CD4-positive, alpha-beta T cell (primary cell): Measurements from ENCODE around the gene ENO1. TPM values are rescaled to one million over a fixed set of nuclear protein-coding genes. Genes with fewer than 3 reads are reported as not detected.

ENCODE experiments used
- ATAC-seq: fragments of 200-7000 bp; cut with Tn5 transposase; one replicate; pipeline ENCODE4 v1.10.0; 2022; ENCODE audit warnings: mild to moderate bottlenecking; ENCODE audit not compliant: poor library complexity
- CTCF ChIA-PET: fragments of 350-600 bp; sonication (Branson Sonifier 250); formaldehyde crosslinking; loops from one replicate; lab custom pipeline; 2021; ENCODE audit warnings: antibody characterized with exemption, inconsistent platforms; lab: Charles Lee
- POLR2A ChIA-PET: fragments of 350-600 bp; sonication (Branson Sonifier 250); formaldehyde crosslinking; loops from one replicate; lab custom pipeline; 2021; ENCODE audit warnings: antibody characterized with exemption, inconsistent platforms; lab: Charles Lee
- DNase-seq, 14 experiments: peaks; one replicate each; pipeline ENCODE4 v3.0.0-alpha.2; 2013 to 2020; ENCODE audit warnings: mixed read lengths in 2 of 14
- H3K27ac ChIP-seq, 2 donors: one replicate each; pipeline versions ENCODE4 v1.5.1 to v1.7.0; 2013; ENCODE audit warnings: low read length in 2 of 2, low read depth in 1 of 2, mild to moderate bottlenecking in 1 of 2
- H3K27me3 ChIP-seq, 2 experiments: 1 replicate in 1 of 2; 2 replicates in 1 of 2; pipeline versions ENCODE4 v1.6.1 to v1.7.0; 2013; ENCODE audit warnings: low read length in 2 of 2, control low read depth in 1 of 2, mild to moderate bottlenecking in 1 of 2, moderate library complexity in 1 of 2; ENCODE audit not compliant: insufficient read depth in 2 of 2, control insufficient read depth in 1 of 2
- H3K36me3 ChIP-seq: one replicate; pipeline ENCODE4 v1.6.1; 2013; ENCODE audit warnings: low read length, control low read depth; ENCODE audit not compliant: insufficient read depth
- H3K4me1 ChIP-seq: one replicate; pipeline ENCODE4 v1.6.1; 2013; ENCODE audit warnings: low read length, control low read depth; ENCODE audit not compliant: insufficient read depth
- H3K4me3 ChIP-seq: one replicate; pipeline ENCODE4 v1.5.1; 2013; ENCODE audit warnings: mild to moderate bottlenecking, low read length, moderate library complexity
- H3K9me3 ChIP-seq, 2 experiments: 1 replicate in 1 of 2; 2 replicates in 1 of 2; pipeline versions ENCODE4 v1.6.1 to v1.7.0; 2013; ENCODE audit warnings: low read length in 2 of 2, mild to moderate bottlenecking in 2 of 2, control low read depth in 1 of 2, moderate library complexity in 1 of 2; ENCODE audit not compliant: control insufficient read depth in 1 of 2, insufficient read depth in 1 of 2
- H3K27ac Mint-ChIP-seq: one replicate; pipeline ENCODE4 v1.8.0; 2020; ENCODE audit warnings: mixed read lengths
- H3K27me3 Mint-ChIP-seq: one replicate; pipeline ENCODE4 v1.8.0; 2021; ENCODE audit warnings: mixed read lengths
- H3K36me3 Mint-ChIP-seq: one replicate; pipeline ENCODE4 v1.8.0; 2021; ENCODE audit warnings: low read depth, mixed read lengths
- H3K4me1 Mint-ChIP-seq: one replicate; pipeline ENCODE4 v1.8.0; 2021; ENCODE audit warnings: low read depth, mixed read lengths
- H3K4me3 Mint-ChIP-seq: one replicate; pipeline ENCODE4 v1.8.0; 2020; ENCODE audit warnings: mild to moderate bottlenecking, mixed read lengths
- H3K9me3 Mint-ChIP-seq: one replicate; pipeline ENCODE4 v1.8.0; 2020; ENCODE audit warnings: mixed read lengths
- CTCF ChIP-seq: fragments of 200-600 bp; IDR thresholded peaks from one replicate; pipeline ENCODE4 v1.8.0; 2022; ENCODE audit warnings: antibody characterized with exemption, mild to moderate bottlenecking
- intact Hi-C, 2 experiments: fragments of 100-400 bp; cut with DNase I in 1 of 2; cut with micrococcal nuclease in 1 of 2; formaldehyde crosslinking; loops; one replicate each; pipeline versions ENCODE4 v1.15.1 to v1.9.0; 2023 to 2025; cut with DNase I, micrococcal nuclease
- total RNA-seq, 174 experiments: library from RNA in 2 of 174; stranded (reverse) in 2 of 174; gene quantifications; one replicate each; pipeline ENCODE4 v1.2.3 and lab custom pipeline; 2021 to 2026

ENO1 gene
- total RNA-seq, 2 experiments from 2014 or later: 120 to 129 TPM

- Histone ChIP-seq H3K36me3 (no peaks in the 10 kb centered on the region), H3K4me1 (no peaks in the 10 kb centered on the region), H3K27ac (no peak overlapping the region), H3K9me3 (no peaks in the 10 kb centered on the region), H3K4me3 (no peak overlapping the region), H3K27me3 (no peaks in the 10 kb centered on the region)
- intact Hi-C loops: no loop called here
- TF ChIP-seq CTCF: no peak
- H3K27me3 Mint-ChIP-seq: no peaks in the 10 kb centered on the region
- DNase-seq: no peak
- H3K4me3 Mint-ChIP-seq: no peak overlapping the region
- no peaks in the 10 kb centered on the region for H3K36me3 Mint-ChIP-seq
- POLR2A ChIA-PET: interaction anchor here (0.7 kb wide), 1 partner anchor 335 kb away, joined by 3 read pairs; no protein-coding TSS in a partner anchor
- H3K4me1 Mint-ChIP-seq: no peaks in the 10 kb centered on the region
- H3K27ac Mint-ChIP-seq: no peak overlapping the region
- no peak for ATAC-seq
- H3K9me3 Mint-ChIP-seq: no peaks in the 10 kb centered on the region
- CTCF ChIA-PET: no interaction called here
Observed at GRCh38 chr1:8892026-8892425, 13.5 kb upstream of the ENO1 start.

DNA sequence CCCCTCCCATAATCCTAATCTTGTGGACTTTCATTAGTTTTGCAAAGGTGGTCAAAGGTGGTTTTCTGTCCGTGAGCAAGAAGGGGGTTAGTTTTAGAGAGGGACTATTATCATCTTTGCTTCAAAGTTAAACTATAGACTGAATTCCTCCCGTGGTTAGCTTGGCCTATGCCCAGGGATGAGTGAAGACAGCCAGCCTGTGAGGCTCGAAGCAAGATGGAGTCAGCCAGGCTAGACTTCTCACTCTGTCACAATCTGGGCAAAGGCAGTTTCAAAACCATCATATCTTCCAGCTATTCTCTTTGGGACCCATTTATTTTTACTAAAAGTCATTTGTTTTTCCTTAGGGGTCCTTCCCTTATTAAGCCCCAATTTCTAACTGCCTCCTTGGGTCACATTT lies 12.9 kb upstream of the ENO1 start:
- Mint-ChIP-seq H3K4me3 (no peak overlapping the region), H3K36me3 (no peaks in the 10 kb centered on the region), H3K27me3 (no peaks in the 10 kb centered on the region), H3K27ac (no peak overlapping the region), H3K4me1 (no peaks in the 10 kb centered on the region), H3K9me3 (no peaks in the 10 kb centered on the region)
- CTCF ChIA-PET: no interaction called here
- no peak overlapping the region for H3K27ac ChIP-seq
- no peak overlapping the region for H3K4me3 ChIP-seq
- TF ChIP-seq CTCF: no peak
- no peaks in the 10 kb centered on the region for H3K27me3 ChIP-seq
- POLR2A ChIA-PET: interaction anchor here (0.7 kb wide), 1 partner anchor 335 kb away, joined by 3 read pairs; no protein-coding TSS in a partner anchor
- no peak for ATAC-seq
- no peak for DNase-seq
- H3K36me3 ChIP-seq: no peaks in the 10 kb centered on the region
- no peaks in the 10 kb centered on the region for H3K9me3 ChIP-seq
- intact Hi-C loops: no loop called here
- H3K4me1 ChIP-seq: no peaks in the 10 kb centered on the region

DNA sequence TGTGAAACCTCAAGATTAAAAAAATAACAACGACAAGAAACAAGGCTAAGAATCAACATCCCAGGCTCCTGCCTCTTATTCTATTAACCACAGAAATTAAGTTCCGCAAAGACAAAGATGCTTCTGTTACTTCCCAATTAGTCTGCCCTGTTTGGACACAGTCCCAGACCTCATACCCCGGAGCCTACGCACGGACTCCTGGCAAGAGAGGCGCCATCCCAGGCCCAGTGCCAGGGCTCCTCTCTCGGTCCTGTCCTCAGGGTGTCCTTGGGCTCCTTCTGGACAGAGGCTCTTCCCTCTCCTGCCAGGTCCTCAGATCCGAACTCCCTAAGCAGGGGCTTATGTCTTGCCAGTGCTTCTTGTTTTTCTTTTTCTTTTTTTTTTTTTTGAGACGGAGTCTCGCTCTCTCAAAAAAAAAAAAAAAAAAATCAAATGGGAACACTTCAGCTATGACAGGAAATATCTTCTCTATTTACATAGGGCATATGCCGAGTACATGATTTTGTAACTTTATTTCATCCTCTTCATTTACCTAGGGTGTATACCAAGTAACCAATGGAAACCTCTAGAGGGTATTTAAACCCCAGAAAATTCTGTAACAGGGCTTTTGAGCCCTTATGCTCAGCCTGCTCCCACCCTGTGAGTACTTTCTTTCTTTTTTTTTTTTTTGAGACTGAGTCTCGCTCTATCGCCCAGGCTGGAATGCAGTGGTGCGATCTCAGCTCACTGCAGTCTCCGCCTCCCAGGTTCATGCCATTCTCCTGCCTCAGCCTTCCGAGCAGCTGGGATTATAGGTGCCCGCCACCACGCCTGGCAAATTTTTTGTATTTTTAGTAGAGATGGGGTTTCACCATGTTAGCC lies 11.7 kb upstream of the ENO1 start:
- no peaks in the 10 kb centered on the region for H3K9me3 Mint-ChIP-seq

More for the DNA sequence above, 11.7 kb upstream of the ENO1 start:
- ATAC-seq: no peak
- no peaks in the 10 kb centered on the region for H3K9me3 ChIP-seq
- Mint-ChIP-seq H3K27ac (no peak overlapping the region), H3K36me3 (no peaks in the 10 kb centered on the region), H3K4me3 (no peak overlapping the region), H3K27me3 (no peaks in the 10 kb centered on the region), H3K4me1 (no peaks in the 10 kb centered on the region)
- ChIA-PET CTCF (no interaction called here), POLR2A (interaction anchor here (0.7 kb wide), 1 partner anchor 184 kb away, joined by 6 read pairs; no protein-coding TSS in a partner anchor)
- H3K4me3 ChIP-seq: no peak overlapping the region
- no peak overlapping the region for H3K27ac ChIP-seq
- intact Hi-C loops: no loop called here
- no peaks in the 10 kb centered on the region for H3K4me1 ChIP-seq
- H3K27me3 ChIP-seq: no peaks in the 10 kb centered on the region
- DNase-seq: no peak
- no peak for TF ChIP-seq CTCF
- no peaks in the 10 kb centered on the region for H3K36me3 ChIP-seq
